ENCODE results near the gene COPB1. TPM values are rescaled to one million over a fixed set of nuclear protein-coding genes. Genes with fewer than 3 reads are reported as not detected.

Gene COPB1
- total and polyA plus RNA-seq, 2 of the 8 experiments (the other 6 are each of a cell fraction or from before 2014, with no cell fraction given) = 28.7 to 72.1 TPM

- no peaks in the 10 kb centered on the region for H3K79me1 ChIP-seq (ENCODE audit: low read depth, low read length)
- CTCF ChIA-PET (ENCODE audit: partially characterized antibody) = interaction anchor here (0.8 to 13.7 kb wide), 15 partner anchors 7 to 158 kb away, joined by 3 to 312 read pairs (median 10); no protein-coding TSS in a partner anchor
These were observed 87.8 kb downstream of the COPB1 start for GRCh38 chr11:14411818-14412217.

More at GRCh38 chr11:14411818-14412217, 87.8 kb downstream of the COPB1 start:
- no peak overlapping the region for H3K4me3 ChIP-seq (ENCODE audit: extremely low read depth in 1 of 4, insufficient read depth in 2 of 4, low read depth in 3 of 4, low read length in 4 of 4)
- H2AK5ac ChIP-seq (ENCODE audit: low read depth, low read length) = no peak overlapping the region
- no peak overlapping the region for H4K5ac ChIP-seq (ENCODE audit: insufficient read length, low read depth, low read length)
- H3K4ac ChIP-seq (replicated peaks; ENCODE audit: insufficient read length, low read depth, low read length) = no peak overlapping the region
- no peak overlapping the region; the same call in 1 of the 2 replicates for H2AFZ ChIP-seq (ENCODE audit: low read length)
- H3K4me2 ChIP-seq (ENCODE audit: insufficient read depth in 1 of 2, low read depth in 2 of 2, low read length in 2 of 2) = no peak overlapping the region
- H4K8ac ChIP-seq (ENCODE audit: extremely low read depth, insufficient read depth, low read length) = no peak overlapping the region
- H3K4me1 ChIP-seq (replicated peaks in 1 of 4; ENCODE audit: control insufficient read depth in 3 of 4, insufficient read depth in 4 of 4, low read length in 3 of 4) = peaks cover 0 to 28% (median 11%) of the 10 kb centered on the region in 4 experiments; a peak in 4 of 7 replicates
- H2BK12ac ChIP-seq (ENCODE audit: low read depth, low read length) = no peak overlapping the region
- H4K20me1 ChIP-seq (replicated peaks in 1 of 2; ENCODE audit: control insufficient read depth in 1 of 2, insufficient read depth in 2 of 2, low read length in 2 of 2) = no peaks in the 10 kb centered on the region
- no peak overlapping the region for H3K14ac ChIP-seq (ENCODE audit: insufficient read length)
- 0 out of 2 replicates have a peak overlapping the region, but pooled peaks have one; percentile 13 for H2BK5ac ChIP-seq (ENCODE audit: low read depth, low read length)
- no peak for TF ChIP-seq SP1 (IDR thresholded peaks at IDR 0.05; ENCODE audit: low read depth, low read length)
- H3K56ac ChIP-seq (replicated peaks; ENCODE audit: insufficient read length, low read depth, low read length) = no peak overlapping the region
- no peaks in the 10 kb centered on the region for H3K79me2 ChIP-seq (ENCODE audit: control insufficient read depth in 1 of 2, insufficient read depth in 2 of 2, low read length in 2 of 2)
- no peaks in the 10 kb centered on the region for H3K36me3 ChIP-seq (ENCODE audit: control insufficient read depth in 2 of 4, insufficient read depth in 4 of 4, low read length in 3 of 4)
- H2BK15ac ChIP-seq (ENCODE audit: low read length) = no peak overlapping the region
- 0 out of 2 replicates have a peak overlapping the region, but pooled peaks have one; percentile 82 for H2BK20ac ChIP-seq (ENCODE audit: low read length)
- H3K23ac ChIP-seq (ENCODE audit: insufficient read length) = no peak overlapping the region
- H3K23me2 ChIP-seq (ENCODE audit: low read depth, low read length) = no peaks in the 10 kb centered on the region; the same call in 1 of the 2 replicates
- DNase-seq (ENCODE audit: low read depth in 1 of 2, low spot score in 2 of 2) (no peak), FAIRE-seq (no peak)
- no peak overlapping the region for H4K91ac ChIP-seq (replicated peaks; ENCODE audit: insufficient read length, low read length)
- H3K9me3 ChIP-seq (ENCODE audit: insufficient read depth in 2 of 2, low read depth in 1 of 2, low read length in 1 of 2) = no peaks in the 10 kb centered on the region
- H3K9ac ChIP-seq (replicated peaks in 1 of 4; ENCODE audit: extremely low read depth in 1 of 4, low read depth in 3 of 4, low read length in 3 of 4) = no peak overlapping the region; a peak in 1 of 7 replicates
- H3K27me3 ChIP-seq (replicated peaks in 1 of 4; ENCODE audit: control insufficient read depth in 3 of 4, extremely low read depth in 1 of 4, insufficient read depth in 3 of 4, low read length in 3 of 4) = no peaks in the 10 kb centered on the region
- H2BK120ac ChIP-seq (replicated peaks; ENCODE audit: low read depth, low read length) = no peak overlapping the region
- H3K18ac ChIP-seq (ENCODE audit: extremely low read depth, low read length) = no peak overlapping the region
- no peak overlapping the region for H3K27ac ChIP-seq (ENCODE audit: low read depth, low read length)
- POLR2A ChIA-PET (ENCODE audit: partially characterized antibody) = interaction anchor here (2.3 kb wide), 1 partner anchor 54 kb away, joined by 10 read pairs; no protein-coding TSS in a partner anchor

Measured in H1 (cell line).